GM20431 (cell line): Measurements from ENCODE around the gene CDS1.
"Not testable (repeated sequence)": the region's sequence is repeated elsewhere in the genome, so short reads cannot be mapped to it uniquely, and the experiment has no call there.

Source experiments
- in situ Hi-C: fragments of 300-500 bp; cut with MseI, MboI; formaldehyde crosslinking; loops from one replicate; pipeline ENCODE4 v1.15.0; 2020; ENCODE audit warnings: low sequenced_read_pairs; ENCODE audit not compliant: unreplicated experiment

CDS1 gene

DNA sequence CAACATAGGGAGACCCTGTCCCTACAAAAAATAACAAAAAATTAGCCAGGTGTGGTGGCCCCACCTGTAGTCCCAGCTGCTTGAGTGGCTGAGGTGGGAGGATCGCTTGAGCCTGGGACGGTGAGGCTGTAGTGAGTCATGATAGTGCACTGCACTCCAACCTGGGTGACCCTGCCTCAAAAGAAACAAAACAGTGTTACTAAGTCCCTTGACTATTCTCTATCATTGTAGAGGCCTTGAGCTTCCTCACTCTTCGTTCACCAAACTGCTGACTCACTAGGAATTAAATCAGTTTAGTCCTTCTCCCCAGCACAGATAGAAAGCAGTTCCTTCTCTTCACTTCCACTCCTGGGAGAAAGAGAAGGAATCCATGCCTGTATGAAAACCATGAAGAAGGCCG, 14.5 kb downstream of the CDS1 start:
- in situ Hi-C loops, result no loop called here

DNA sequence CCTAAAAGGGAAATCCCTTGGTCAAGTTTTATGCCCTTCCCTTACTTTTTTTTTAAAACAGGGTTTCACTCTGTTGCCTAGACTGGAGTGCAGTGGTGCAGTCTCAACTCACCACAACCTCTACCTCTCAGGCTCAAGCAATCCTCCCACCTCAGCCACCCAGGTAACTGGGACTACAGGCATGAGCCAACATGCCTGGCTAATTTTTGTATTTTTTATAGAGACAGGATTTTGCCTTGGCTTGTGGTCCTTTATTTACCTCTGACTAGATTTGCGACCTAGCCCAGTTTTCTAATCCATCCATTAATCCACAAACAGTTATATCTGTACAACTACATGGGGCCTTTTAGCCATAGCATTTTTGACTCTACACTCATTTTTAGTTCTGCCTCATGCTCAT, 23.7 kb downstream of the CDS1 start:
- in situ Hi-C loops, result no loop called here

DNA sequence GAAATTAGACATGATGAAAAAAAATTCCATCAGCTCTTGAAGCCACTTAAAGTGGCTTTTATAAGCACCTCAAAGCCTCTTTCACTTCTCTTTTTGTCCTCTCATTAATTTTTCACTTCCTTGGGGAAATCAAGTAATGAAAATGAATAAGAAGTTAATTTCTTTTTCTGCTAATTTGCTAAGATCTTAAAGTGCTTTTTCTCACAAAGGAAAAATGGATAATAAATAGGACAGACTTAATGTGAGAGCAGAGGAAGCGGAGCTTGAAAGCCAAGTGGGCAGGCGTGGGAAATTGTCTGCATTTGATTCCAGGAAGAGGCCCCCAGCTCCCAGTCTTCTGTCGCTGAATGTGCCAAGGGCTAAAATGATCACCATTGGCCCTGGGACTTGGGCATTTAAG, 28.6 kb downstream of the CDS1 start:
- in situ Hi-C loops, result no loop called here

DNA sequence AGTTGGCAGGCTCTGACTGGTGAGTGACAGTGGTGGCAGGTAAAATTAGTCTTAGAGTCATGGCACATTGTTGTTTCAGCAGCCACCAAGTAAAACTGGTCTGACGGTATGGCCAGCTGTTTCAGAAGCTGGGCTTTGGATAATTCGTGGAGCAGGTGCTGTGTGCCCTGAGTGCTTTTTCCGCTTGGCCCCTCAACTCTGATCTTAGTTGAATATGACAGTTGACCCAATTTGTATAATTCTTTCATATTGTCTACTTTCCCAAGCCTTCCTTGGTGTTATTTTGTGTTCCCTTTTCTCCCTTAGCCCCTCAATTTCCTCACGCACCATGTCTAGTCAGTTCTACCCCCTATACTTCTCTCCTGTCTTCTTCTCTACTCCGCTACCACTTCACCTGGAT, 32.0 kb downstream of the CDS1 start:
- in situ Hi-C loops, result no loop called here

DNA sequence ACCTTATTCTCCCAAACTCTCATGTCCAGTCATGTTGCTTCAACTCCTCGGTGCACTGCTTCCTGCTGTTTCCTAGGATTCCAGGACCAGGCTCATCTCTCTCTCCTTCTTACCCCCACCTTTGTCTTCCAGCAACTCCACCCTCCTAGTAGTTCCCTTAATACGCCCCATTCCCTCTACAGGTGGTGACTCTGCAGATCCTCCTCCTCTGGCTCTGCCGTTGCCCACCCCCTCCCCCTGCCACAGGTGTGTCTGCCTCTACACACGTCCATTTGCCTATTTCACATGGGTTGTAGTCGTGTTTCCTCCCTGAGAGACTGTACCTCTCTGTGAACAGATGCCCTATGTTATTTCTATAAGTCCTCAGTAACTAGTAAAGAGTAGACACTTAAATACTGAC, 32.4 kb downstream of the CDS1 start:
- in situ Hi-C loops, result no loop called here

DNA sequence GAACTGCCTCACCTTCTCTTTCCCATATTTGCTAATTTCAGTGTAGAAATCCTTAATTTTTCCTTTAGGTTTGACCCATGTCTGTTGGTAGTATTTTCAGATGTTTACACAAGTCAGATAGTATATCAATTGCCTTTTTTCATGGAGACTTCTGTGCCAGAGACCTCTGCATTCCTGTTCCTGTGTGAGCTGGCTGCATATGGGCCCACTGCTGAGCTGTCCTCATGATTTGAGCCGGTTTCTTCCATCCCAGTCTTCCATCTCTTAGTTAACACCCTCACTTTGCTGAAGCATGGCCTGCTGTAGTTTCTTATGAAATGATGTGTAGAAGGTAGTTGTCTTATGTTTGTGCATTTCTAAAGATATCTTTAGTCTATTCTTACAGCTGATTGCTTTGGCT, 40.0 kb downstream of the CDS1 start:
- in situ Hi-C loops, result no loop called here

DNA sequence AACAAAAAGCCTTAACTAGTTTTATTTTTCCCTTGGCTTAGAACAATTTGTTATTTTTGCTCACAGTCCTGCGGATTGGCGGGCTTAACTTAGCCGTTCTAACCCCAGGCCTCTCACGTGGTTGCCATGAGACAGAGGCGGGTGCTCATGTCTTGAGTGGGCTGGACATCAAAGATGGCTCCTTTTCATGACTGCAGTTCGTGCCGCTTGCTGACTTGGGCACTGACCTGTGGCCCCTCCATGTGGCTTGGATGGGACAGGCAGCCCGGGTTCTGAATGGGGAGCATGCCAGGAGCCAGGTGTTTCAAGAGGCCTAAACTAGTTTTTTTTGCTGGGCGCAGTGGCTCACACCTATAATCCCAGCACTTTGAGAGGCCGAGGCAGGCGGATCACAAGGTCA, 40.7 kb downstream of the CDS1 start:
- in situ Hi-C loops, result no loop called here

DNA sequence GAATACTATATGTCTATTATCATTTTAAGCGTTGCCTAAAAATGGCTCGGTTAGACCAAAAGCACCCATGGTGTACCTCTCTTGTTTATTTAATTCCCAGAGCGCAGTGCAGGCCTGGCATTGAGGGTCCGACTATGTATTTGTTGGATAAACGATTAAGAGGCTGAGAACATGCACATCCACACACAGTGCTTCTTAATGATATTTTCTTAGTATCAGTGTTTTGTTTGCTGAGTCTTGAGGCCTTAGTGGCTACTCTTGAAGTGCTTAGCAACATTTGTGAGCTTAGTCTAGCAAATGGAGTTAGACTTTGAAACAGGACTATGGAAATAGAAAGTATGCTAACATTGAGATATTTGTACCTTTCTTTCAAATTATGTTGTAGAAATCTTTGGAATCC, 43.7 kb downstream of the CDS1 start:
- in situ Hi-C loops, result no loop called here

DNA sequence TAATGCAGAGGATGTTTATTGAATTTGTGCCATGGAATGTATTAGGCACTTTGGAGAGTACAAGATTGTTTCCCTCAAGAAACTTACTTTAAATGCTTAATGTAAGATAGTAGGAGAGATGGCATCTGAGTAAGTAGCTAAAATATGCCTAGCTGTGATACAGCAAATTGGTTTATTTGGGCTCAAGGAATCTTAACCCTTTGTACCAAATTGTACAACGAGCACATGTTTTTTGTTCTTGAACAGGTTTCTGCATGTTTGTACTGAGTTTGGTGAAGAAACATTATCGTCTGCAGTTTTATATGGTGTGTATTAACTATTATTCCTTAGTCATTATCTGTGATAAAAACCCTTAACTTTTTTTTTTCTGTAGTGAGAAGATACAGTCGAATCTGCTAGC, 48.6 kb downstream of the CDS1 start:
- in situ Hi-C loops, result no loop called here

DNA sequence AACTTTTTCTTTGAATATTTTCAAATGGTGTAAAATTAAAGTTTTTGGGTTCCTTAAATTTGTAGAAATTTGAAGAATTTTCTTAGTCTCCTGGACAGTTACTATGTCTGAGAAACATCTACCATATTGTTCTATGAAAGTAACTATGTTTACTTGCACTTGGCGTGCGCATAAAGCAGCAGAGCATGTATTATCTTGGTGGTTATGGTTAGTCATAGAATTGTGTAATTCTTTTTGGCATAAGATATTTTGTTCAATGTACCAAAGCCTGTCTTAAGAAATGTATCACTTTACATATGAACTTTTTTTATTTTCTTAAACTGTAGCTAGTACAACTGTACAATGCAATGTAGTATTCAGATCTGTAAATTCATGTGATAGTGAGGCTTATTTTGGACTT, 49.2 kb downstream of the CDS1 start:
- in situ Hi-C loops, result no loop called here

DNA sequence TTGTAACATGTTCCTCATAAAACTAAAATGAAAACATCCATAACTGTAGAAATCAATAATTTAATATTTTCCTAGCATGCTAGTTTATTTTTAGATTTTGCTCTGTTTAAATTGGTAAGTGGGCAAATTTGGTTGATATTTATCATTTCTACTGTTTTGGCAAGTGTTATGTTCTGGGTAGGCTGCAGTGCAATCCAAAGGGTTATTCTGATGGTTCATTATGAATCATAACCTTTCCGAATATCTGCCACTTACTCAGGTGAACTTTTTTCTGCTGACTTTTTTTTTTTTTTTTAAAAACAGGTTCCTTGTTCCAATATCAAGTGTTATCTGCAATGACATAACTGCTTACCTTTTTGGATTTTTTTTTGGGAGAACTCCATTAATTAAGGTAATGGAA, 52.0 kb downstream of the CDS1 start:
- in situ Hi-C loops, result no loop called here

DNA sequence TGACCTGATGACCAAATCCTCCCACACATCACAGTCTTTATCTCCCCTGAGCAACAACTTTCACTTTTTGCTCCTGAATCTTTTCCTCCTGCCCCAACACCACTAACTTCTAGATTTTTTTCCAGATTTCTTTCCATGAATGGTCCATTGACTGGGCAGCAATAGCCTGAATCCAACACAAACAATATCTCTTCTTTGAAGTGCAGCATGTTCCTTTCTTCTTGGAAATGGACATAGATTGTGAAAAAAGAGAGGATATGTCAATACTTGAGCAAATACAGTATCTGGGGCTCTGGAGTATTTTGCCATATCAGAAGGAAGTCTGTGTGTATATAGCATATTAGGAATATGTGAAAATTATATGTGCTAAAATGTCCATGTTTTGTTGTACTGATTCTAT, 55.2 kb downstream of the CDS1 start:
- in situ Hi-C loops, result no loop called here

DNA sequence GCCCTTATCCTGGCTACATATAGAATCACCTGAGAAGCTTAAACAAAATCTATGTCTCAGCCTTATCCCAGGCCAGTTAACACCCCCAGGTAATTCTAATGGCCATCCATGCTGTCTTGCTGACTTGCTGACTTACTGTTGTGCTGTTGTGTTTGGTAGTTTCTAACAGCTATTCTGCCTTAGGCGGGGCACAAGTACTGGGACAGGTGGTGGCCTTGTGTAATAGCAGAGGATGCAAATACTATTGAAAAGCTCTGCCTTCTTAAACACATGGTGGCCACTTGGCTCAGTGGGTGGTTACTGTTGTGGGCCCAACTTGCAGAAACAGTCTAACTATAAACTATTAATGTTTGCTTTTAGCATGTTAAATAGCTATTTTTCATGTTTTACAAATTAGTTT, 56.2 kb downstream of the CDS1 start:
- in situ Hi-C loops, result no loop called here

DNA sequence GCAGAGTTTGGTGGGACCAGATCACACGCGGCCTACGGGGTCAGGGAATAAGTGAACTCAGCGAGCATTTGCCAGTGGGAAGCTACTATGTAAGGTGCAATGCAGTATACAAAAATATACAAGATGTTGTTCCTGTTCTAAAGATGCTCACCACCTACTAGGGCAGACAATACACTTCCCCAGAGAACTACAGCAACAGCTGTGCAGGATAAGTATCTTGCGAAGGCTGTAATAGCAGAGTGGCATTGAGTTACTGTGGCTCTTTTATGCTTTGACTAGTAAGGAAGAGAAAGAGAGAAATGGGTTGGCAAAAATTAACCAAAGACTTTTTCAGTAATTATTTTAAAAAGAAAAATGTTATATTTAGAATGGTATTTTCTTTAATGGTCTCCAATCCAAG, 61.2 kb downstream of the CDS1 start:
- in situ Hi-C loops, result no loop called here

DNA sequence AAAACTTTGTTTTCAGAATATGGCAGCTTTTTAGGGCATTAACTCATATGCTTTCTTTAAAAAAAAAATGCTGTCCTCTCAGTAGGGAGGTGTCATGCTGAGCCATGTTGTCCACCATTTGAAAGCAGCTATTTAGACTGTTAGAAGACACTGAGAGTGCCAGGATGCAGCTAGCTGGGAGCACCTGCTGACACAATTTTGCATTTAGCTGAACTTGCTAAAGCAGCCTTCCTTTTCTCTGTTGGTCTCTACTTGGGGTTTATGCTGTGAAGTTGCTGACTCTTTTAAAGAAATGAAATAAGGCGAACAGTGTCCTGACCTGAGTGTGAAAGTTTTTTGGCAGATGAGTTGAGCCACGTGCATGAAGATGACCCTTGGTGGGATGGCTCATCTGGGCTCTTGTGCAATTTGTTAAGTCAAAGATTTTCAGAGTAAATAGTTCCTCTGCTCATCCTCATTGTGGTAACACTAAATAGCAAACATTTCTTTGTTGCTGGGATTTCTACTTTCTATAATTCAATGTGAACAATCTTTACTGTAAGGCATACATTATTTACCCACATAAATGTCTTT, 64.5 kb downstream of the CDS1 start:
- in situ Hi-C loops, result no loop called here

DNA sequence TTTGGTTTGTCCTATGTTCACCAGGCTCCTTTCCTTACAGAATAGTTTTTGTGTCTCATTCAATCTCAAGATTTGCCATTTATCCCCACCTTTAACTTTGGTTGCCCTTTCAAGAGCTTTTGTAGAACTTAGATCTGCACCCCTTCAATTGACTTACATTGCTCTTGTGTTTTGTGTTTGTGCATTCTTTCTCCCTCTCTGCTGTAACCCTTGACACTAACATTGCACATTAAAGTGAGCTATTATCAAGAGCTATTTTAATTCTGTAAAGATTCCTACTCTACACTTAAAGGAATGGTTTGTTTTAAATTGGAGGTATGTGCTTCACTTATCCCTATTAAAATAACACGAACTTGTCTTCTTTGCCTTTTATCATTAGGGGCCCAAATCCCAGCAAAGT, 65.3 kb downstream of the CDS1 start:
- in situ Hi-C loops, result no loop called here

DNA sequence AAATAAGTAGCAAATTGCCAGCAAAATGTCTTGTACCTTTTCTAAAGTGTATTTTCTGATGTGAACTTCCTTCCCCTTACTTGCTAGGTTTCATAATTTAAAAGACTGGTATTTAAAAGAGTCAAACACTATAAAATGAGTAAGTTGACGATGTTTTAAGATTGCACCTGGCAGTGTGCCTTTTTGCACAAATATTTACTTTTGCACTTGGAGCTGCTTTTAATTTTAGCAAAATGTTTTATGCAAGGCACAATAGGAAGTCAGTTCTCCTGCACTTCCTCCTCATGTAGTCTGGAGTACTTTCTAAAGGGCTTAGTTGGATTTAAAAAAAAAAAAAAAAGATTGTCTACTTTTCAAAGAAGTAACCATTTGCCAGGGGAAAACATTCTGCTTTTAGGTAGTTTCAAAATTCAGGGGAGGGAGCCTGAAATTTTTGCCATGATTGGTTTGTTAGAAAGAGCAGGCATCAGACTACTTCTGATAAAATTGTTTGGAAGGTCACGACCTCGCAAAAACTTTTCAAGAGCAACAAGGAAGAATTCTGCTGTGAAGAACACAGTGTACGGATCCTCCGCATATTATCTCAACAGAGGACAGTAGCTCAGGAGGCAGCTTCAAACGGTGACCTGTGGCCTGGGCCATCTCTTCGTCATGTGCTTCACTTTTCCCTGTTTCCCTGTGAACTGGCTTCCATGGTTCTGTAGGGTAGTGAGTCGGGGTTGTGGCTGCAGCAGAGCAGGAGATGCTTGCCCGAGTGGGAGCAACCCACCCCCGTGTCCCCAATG, 66.1 kb downstream of the CDS1 start:
- in situ Hi-C loops, result no loop called here

DNA sequence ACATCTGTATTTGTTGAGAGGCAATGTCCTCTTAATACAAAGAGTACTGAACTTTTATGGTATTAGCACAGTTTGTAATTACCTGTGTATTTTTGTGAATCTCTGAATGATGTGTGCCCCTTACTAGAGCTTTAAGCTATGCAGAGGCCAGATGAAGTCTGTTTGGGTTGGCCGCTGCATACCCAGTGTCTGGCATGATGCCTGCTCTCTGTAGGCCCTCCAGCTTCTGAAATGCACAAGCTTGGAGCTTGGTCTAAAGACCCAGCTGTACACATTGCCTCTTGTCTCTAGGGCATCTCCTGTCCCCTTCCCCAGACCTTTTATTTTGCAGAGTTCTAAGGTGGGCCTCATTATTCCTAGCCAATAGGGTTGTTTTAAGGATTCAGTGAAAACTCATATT, 68.6 kb downstream of the CDS1 start:
- in situ Hi-C loops, result no loop called here

DNA sequence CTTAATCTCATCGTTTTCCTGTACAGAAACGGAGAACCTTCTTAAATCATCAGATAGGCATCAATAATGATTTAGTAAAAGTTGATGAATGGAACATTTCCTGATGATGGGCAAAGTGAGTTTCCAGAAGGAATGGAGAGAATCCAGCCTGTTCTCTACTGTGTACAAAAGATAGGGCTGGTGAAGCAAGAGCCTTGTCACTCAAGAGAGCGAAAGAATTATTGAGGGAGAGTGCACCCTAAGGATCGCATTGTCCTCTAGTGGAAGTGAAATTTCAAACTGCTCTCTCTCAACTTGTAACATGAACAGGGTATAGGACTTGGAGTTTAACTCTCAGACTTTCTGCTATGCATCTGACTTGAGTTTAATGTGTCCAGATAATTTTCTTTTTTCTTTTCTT, 69.6 kb downstream of the CDS1 start:
- in situ Hi-C loops, result no loop called here

DNA sequence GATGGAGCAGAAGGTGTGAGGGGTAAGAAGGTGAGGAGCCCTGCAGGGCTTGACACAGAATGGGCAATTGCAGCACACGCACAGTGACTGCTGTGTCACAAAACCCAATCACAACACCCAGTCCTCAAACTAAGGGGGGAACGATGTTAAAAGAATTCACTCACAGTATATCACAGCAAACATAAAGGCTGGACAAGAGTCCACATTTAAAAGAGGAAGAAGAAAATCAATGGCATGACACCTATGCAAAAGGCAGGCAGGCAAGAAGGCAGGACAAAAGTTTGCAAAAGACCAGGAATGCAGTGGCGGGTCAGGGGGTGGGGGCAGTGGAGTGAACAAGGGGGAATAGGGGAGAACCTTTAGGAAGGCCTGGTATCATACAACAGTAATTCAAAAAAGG, 77.7 kb downstream of the CDS1 start:
- in situ Hi-C loops, result no loop called here

DNA sequence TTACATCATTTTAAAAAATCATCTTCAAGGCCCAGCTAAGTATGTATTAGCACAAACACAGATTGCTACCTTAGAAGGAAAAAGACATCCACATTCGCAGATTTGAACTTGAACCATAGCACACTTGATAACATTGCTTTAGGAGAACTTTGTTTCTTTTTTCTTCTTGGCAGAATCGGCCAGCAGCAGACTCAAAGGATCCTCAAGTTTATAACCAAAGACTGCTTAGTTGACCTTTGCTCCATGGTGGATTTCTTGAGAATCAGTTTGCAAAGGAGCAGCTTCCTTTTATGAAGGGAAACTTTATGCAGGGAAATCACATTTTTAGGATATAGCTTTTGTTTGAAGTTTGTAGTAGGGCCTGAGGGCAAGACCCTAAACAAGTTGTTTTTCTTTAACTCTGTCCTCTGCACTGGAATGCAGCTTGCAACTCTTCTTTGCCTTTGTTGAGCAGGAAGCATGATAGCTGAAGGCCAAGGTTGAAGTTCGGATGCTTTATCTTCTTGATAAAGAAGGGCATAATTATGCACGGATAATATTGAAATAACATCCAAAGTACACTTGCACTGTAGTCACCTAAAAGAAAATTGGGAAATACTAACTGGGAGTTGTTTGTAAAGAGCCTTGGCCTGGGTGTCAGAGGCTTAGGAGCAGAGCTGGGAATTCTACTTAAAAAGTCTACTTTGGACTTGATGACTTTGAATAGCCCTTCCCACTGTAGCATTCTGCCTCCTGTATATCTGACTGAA, 78.4 kb downstream of the CDS1 start:
- in situ Hi-C loops, result no loop called here

DNA sequence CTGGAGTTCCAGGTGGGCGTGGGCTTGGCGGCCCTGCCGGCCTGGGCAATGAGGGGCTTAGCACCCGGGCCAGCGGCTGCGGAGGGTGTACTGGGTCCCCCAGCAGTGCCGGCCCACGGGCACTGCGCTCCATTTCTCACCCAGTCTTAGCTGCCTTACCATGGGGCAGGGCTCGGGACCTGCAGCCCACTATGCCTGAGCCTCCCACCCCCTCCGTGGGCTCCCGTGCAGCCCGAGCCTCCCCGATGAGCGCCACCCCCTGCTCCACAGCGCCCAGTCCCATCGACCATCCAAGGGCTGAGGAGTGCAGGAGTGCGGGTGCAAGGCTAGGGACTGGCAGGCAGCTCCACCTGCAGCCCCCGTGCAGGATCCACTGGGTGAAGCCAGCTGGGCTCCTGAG, 81.8 kb downstream of the CDS1 start:
- in situ Hi-C loops, result not testable (repeated sequence)
